GM19239 (cell line): ENCODE measurements around the gene CLEC2D.
"Not testable (repeated sequence)": the region's sequence is repeated elsewhere in the genome, so short reads cannot be mapped to it uniquely, and the experiment has no call there.

Experiments
- DNase-seq: peaks from one replicate; pipeline ENCODE4 v3.0.0; 2011; ENCODE audit warnings: low spot score; ENCODE audit not compliant: insufficient read length
- FAIRE-seq: peaks from 2 replicates; lab custom pipeline; 2011; peaks lifted over from hg19 to GRCh38; lab: Jason Lieb, UNC

Gene CLEC2D

GRCh38 chr12:9669534-9669933 is at the start of gene CLEC2D:
Gene CLEC2D, plus strand, starts transcription at chr12:9669713. Its CDS starts 22 bp downstream, at chr12:9669735.
- FAIRE-seq (peak; percentile 99), DNase-seq (no peak)

GRCh38 chr12:9625019-9625418 is 44.5 kb upstream of the CLEC2D start:
- DNase-seq (no peak), FAIRE-seq (no peak)

GRCh38 chr12:9626291-9626690 is 43.2 kb upstream of the CLEC2D start:
- FAIRE-seq = no peak
- no peak for DNase-seq

- no peak for DNase-seq
- no peak for FAIRE-seq
Measured at GRCh38 chr12:9626821-9627220, 42.7 kb upstream of the CLEC2D start.

- no peak for FAIRE-seq
- DNase-seq = no peak
Measured at GRCh38 chr12:9632766-9633165, 36.7 kb upstream of the CLEC2D start.

- DNase-seq (peak; percentile 41), FAIRE-seq (peak; percentile 92)
Measured at GRCh38 chr12:9634177-9634803, 35.2 kb upstream of the CLEC2D start.

- peak; percentile 78 for FAIRE-seq
- DNase-seq = no peak
Measured at GRCh38 chr12:9634969-9635754, 34.4 kb upstream of the CLEC2D start.

- FAIRE-seq (peak; percentile 73), DNase-seq (no peak)
Measured at GRCh38 chr12:9636150-9636850, 33.2 kb upstream of the CLEC2D start.

- DNase-seq = no peak
- FAIRE-seq = peak; percentile 37
Measured at GRCh38 chr12:9636851-9637206, 32.7 kb upstream of the CLEC2D start.

GRCh38 chr12:9640024-9640423 is 29.5 kb upstream of the CLEC2D start:
- FAIRE-seq (peak; percentile 63), DNase-seq (no peak)

- no peak for FAIRE-seq
- DNase-seq = no peak
Measured at GRCh38 chr12:9642606-9643265, 26.8 kb upstream of the CLEC2D start.

- DNase-seq = no peak
- peak; percentile 8 for FAIRE-seq
Measured at GRCh38 chr12:9643266-9643660, 26.2 kb upstream of the CLEC2D start.

- DNase-seq = not testable (repeated sequence)
- peak; percentile 4 for FAIRE-seq
Measured at GRCh38 chr12:9644985-9645551, 24.4 kb upstream of the CLEC2D start.

GRCh38 chr12:9646794-9647781 is 22.4 kb upstream of the CLEC2D start:
- FAIRE-seq (no peak), DNase-seq (no peak)

GRCh38 chr12:9647825-9648700 is 21.4 kb upstream of the CLEC2D start:
- FAIRE-seq = peak; percentile 99
- DNase-seq = peak; percentile 62

- DNase-seq (no peak), FAIRE-seq (no peak)
Measured at GRCh38 chr12:9648701-9649531, 20.6 kb upstream of the CLEC2D start.

GRCh38 chr12:9649532-9649940 is 20.0 kb upstream of the CLEC2D start:
- FAIRE-seq = no peak
- DNase-seq = no peak
